HCT116 (cell line): ENCODE data around the gene CPNE4. TPM values are rescaled to one million over a fixed set of nuclear protein-coding genes. Genes with fewer than 3 reads are reported as not detected.

Experiments
- ATAC-seq: fragments of 200-7000 bp; cut with Tn5 transposase; 2 replicates; pipeline ENCODE4 v1.9.1; 2020; ENCODE audit warnings: mild to moderate bottlenecking, moderate library complexity
- BruUV-seq: library from RNA; stranded (reverse); fragments of 400-500 nt; replicated peaks from 2 replicates; lab custom pipeline; 2021; lab: Mats Ljungman, UMichigan
- CTCF ChIA-PET: fragments of 300-600 bp; sonication (Branson Sonifier 250); formaldehyde crosslinking; loops from one replicate; lab custom pipeline; 2021; ENCODE audit warnings: antibody characterized with exemption; lab: Charles Lee
- POLR2A ChIA-PET: fragments of 300-600, 350-600 bp; sonication (Branson Sonifier 250); formaldehyde crosslinking; loops from one replicate; lab custom pipeline; 2021; ENCODE audit warnings: antibody characterized with exemption; lab: Charles Lee
- RAD21 ChIA-PET, 2 experiments: fragments of 300-600 bp; sonication (Branson Sonifier 250); formaldehyde crosslinking; loops; one replicate each; lab custom pipeline; 2023; ENCODE audit warnings: low total read pairs in 2 of 2; ENCODE audit not compliant: uncharacterized antibody in 2 of 2, unreplicated experiment in 2 of 2, low non-redundant PET in 1 of 2; lab: Charles Lee
- DNase-seq: peaks from one replicate; pipeline ENCODE4 v3.0.0-alpha.2; 2010; ENCODE audit warnings: low read depth, low spot score
- H2AFZ ChIP-seq: fragments of 200-600 bp; shearing (Covaris generic), sonication (generic); 2 replicates; pipeline ENCODE4 v1.6.1; 2017; ENCODE audit warnings: low read depth, mixed run types, mixed read lengths, antibody characterized with exemption, low read length; ENCODE audit not compliant: poor library complexity, severe bottlenecking
- H3K27ac ChIP-seq: 2 replicates; pipeline ENCODE4 v1.5.1; 2012; ENCODE audit warnings: low read depth, low read length
- H3K27me3 ChIP-seq: fragments of 200-600 bp; sonication (generic); 2 replicates; pipeline ENCODE4 v1.6.1; 2016; ENCODE audit warnings: mixed run types, low read length, mixed read lengths; ENCODE audit not compliant: insufficient read depth
- H3K36me3 ChIP-seq, 2 experiments: fragments of 200-500 bp in 1 of 2; fragments of 200-600 bp in 1 of 2; sonication (Bioruptor generic) in 1 of 2; sonication (generic) in 1 of 2; 2 replicates each; pipeline versions ENCODE4 v1.5.1 to v1.6.1; 2014 to 2016; ENCODE audit warnings: low read length in 2 of 2, inconsistent platforms in 1 of 2, mixed read lengths in 1 of 2, mixed run types in 1 of 2; ENCODE audit not compliant: insufficient read depth in 2 of 2, control insufficient read depth in 1 of 2
- H3K4me1 ChIP-seq, 2 experiments: fragments of 200-600 bp in 1 of 2; sonication (generic) in 1 of 2; 2 replicates each; pipeline versions ENCODE4 v1.5.1 to v1.6.1; 2012 to 2017; ENCODE audit warnings: low read length in 2 of 2, inconsistent platforms in 1 of 2, mild to moderate bottlenecking in 1 of 2, mixed read lengths in 1 of 2, mixed run types in 1 of 2, moderate library complexity in 1 of 2; ENCODE audit not compliant: insufficient read depth in 2 of 2, control insufficient read depth in 1 of 2
- H3K4me2 ChIP-seq: fragments of 200-600 bp; sonication (generic); 2 replicates; pipeline ENCODE4 v1.6.1; 2017; ENCODE audit warnings: mixed run types, low read length, mixed read lengths
- H3K4me3 ChIP-seq, 2 experiments: fragments of 200-600 bp in 1 of 2; sonication (generic) in 1 of 2; replicated peaks in 1 of 2; 2 replicates each; pipeline ENCODE4 v1.5.1; 2011 to 2016; ENCODE audit warnings: low read length in 2 of 2, control low read depth in 1 of 2, low read depth in 1 of 2, mild to moderate bottlenecking in 1 of 2, mixed read lengths in 1 of 2, mixed run types in 1 of 2
- H3K79me2 ChIP-seq: fragments of 200-600 bp; sonication (generic); 2 replicates; pipeline ENCODE4 v1.6.1; 2017; ENCODE audit warnings: mild to moderate bottlenecking, mixed run types, low read length, moderate library complexity, mixed read lengths; ENCODE audit not compliant: insufficient read depth
- H3K9ac ChIP-seq: fragments of 200-600 bp; sonication (generic); 2 replicates; pipeline ENCODE4 v1.6.1; 2016; ENCODE audit warnings: low read length, mixed read lengths
- H3K9me2 ChIP-seq: fragments of 200-600 bp; sonication (generic), shearing (Covaris generic); 2 replicates; pipeline ENCODE4 v1.6.1; 2017; ENCODE audit warnings: mixed run types, mild to moderate bottlenecking, moderate library complexity; ENCODE audit not compliant: insufficient read depth
- H3K9me3 ChIP-seq, 2 experiments: fragments of 200-500 bp in 1 of 2; fragments of 200-600 bp in 1 of 2; sonication (Bioruptor generic) in 1 of 2; sonication (generic) in 1 of 2; 2 replicates each; pipeline ENCODE4 v1.6.1; 2014 to 2017; ENCODE audit warnings: low read length in 2 of 2, mixed read lengths in 2 of 2, inconsistent platforms in 1 of 2, low read depth in 1 of 2, mild to moderate bottlenecking in 1 of 2, mixed run types in 1 of 2, moderate library complexity in 1 of 2; ENCODE audit not compliant: control insufficient read depth in 1 of 2, insufficient read depth in 1 of 2
- H4K20me1 ChIP-seq: fragments of 200-600 bp; sonication (generic), shearing (Covaris generic); 2 replicates; pipeline ENCODE4 v1.6.1; 2017; ENCODE audit warnings: mixed run types, mild to moderate bottlenecking, moderate library complexity; ENCODE audit not compliant: insufficient read depth
- ATF3 ChIP-seq: IDR thresholded peaks from 2 replicates; pipeline ENCODE4 v1.6.1; 2012
- CBX3 ChIP-seq: IDR thresholded peaks from 2 replicates; pipeline ENCODE4 v1.6.1; 2012; ENCODE audit warnings: low read depth
- EGR1 ChIP-seq: IDR thresholded peaks from 2 replicates; pipeline ENCODE4 v1.6.1; 2012; ENCODE audit warnings: low read depth
- ELF1 ChIP-seq: IDR thresholded peaks from 2 replicates; pipeline ENCODE4 v1.6.1; 2012; ENCODE audit warnings: low read depth, borderline replicate concordance
- EZH2phosphoT487 ChIP-seq: fragments of 200-600 bp; IDR thresholded peaks from 2 replicates; pipeline ENCODE4 v1.6.1; 2018; ENCODE audit warnings: antibody characterized with exemption, borderline replicate concordance
- FOSL1 ChIP-seq: IDR thresholded peaks from 2 replicates; pipeline ENCODE4 v1.6.1; 2012; ENCODE audit warnings: low read depth
- RAD21 ChIP-seq: IDR thresholded peaks from 2 replicates; pipeline ENCODE4 v1.6.1; 2012; ENCODE audit warnings: low read depth, mild to moderate bottlenecking
- SIN3A ChIP-seq: IDR thresholded peaks from 2 replicates; pipeline ENCODE4 v1.6.1; 2012; ENCODE audit warnings: low read depth
- TCF7L2 ChIP-seq: IDR thresholded peaks from 2 replicates; pipeline ENCODE4 v1.7.0; 2011; ENCODE audit warnings: borderline replicate concordance, inconsistent platforms; ENCODE audit not compliant: insufficient read depth, insufficient read length; ENCODE audit errors: extremely low read depth
- YY1 ChIP-seq: IDR thresholded peaks from 2 replicates; pipeline ENCODE4 v1.6.1; 2011; ENCODE audit warnings: low read length, low read depth, moderate library complexity, mild to moderate bottlenecking; ENCODE audit not compliant: insufficient replicate concordance; ENCODE audit errors: extremely low read depth
- ZFX ChIP-seq: fragments of 450-650 bp; IDR thresholded peaks from 2 replicates; pipeline ENCODE4 v1.6.1; 2017
- intact Hi-C: fragments of 100-400 bp; cut with micrococcal nuclease; formaldehyde crosslinking; loops from 2 replicates; pipeline ENCODE4 v1.10.0; 2022
- total RNA-seq: library from RNA; stranded (reverse); gene quantifications from one replicate; pipeline ENCODE4 v1.2.1, GENCODE V29; 2021; ENCODE audit not compliant: unreplicated experiment
- TF ChIP-seq, protein P1 (sequence below): IDR thresholded peaks from 2 replicates; pipeline ENCODE4 v1.6.1; 2012
- TF ChIP-seq, protein P2 (sequence below): IDR thresholded peaks from 2 replicates; pipeline ENCODE4 v1.6.1; 2012; ENCODE audit warnings: low read depth

The CPNE4 gene
- total RNA-seq, 1 experiment from 2014 or later, result not detected

GRCh38 chr3:131636266-131636775, 398.5 kb downstream of the CPNE4 start:
- TF ChIP-seq RAD21, result no peak
- no peak for TF ChIP-seq ZFX
- TF ChIP-seq, protein P1, sequence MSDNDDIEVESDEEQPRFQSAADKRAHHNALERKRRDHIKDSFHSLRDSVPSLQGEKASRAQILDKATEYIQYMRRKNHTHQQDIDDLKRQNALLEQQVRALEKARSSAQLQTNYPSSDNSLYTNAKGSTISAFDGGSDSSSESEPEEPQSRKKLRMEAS, result no peak
- TF ChIP-seq TCF7L2, result no peak
- no peak for TF ChIP-seq FOSL1
- no peak for TF ChIP-seq YY1
- TF ChIP-seq ATF3, result no peak
- TF ChIP-seq EZH2phosphoT487, result no peak
- TF ChIP-seq SIN3A, result no peak
- no peak for TF ChIP-seq ELF1
- no peak for TF ChIP-seq CBX3
- TF ChIP-seq EGR1, result no peak
- TF ChIP-seq, protein P2, sequence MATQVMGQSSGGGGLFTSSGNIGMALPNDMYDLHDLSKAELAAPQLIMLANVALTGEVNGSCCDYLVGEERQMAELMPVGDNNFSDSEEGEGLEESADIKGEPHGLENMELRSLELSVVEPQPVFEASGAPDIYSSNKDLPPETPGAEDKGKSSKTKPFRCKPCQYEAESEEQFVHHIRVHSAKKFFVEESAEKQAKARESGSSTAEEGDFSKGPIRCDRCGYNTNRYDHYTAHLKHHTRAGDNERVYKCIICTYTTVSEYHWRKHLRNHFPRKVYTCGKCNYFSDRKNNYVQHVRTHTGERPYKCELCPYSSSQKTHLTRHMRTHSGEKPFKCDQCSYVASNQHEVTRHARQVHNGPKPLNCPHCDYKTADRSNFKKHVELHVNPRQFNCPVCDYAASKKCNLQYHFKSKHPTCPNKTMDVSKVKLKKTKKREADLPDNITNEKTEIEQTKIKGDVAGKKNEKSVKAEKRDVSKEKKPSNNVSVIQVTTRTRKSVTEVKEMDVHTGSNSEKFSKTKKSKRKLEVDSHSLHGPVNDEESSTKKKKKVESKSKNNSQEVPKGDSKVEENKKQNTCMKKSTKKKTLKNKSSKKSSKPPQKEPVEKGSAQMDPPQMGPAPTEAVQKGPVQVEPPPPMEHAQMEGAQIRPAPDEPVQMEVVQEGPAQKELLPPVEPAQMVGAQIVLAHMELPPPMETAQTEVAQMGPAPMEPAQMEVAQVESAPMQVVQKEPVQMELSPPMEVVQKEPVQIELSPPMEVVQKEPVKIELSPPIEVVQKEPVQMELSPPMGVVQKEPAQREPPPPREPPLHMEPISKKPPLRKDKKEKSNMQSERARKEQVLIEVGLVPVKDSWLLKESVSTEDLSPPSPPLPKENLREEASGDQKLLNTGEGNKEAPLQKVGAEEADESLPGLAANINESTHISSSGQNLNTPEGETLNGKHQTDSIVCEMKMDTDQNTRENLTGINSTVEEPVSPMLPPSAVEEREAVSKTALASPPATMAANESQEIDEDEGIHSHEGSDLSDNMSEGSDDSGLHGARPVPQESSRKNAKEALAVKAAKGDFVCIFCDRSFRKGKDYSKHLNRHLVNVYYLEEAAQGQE, result no peak
- BruUV-seq, result no TSS peak
- intact Hi-C loops, result no loop called here
- ATAC-seq, result no peak
- CTCF ChIA-PET, result no interaction called here
- Histone ChIP-seq H3K4me1 (no peaks in the 10 kb centered on the region), H4K20me1 (no peaks in the 10 kb centered on the region), H3K4me3 (no peak overlapping the region), H3K27me3 (peaks cover 12% of the 10 kb centered on the region; the same call in 1 of the 2 replicates), H3K9ac (no peak overlapping the region), H3K9me2 (no peaks in the 10 kb centered on the region), H3K9me3 (no peaks in the 10 kb centered on the region), H3K79me2 (no peaks in the 10 kb centered on the region), H3K27ac (no peak overlapping the region), H3K4me2 (no peak overlapping the region), H3K36me3 (no peaks in the 10 kb centered on the region), H2AFZ (no peak overlapping the region)
- RAD21 ChIA-PET, result no interaction called here
- DNase-seq, result no peak
- POLR2A ChIA-PET, result no interaction called here
